Epithelial cell of proximal tubule (primary cell): ENCODE measurements around the gene SYMPK. TPM values are rescaled to one million over a fixed set of nuclear protein-coding genes. Genes with fewer than 3 reads are reported as not detected.
"Not testable (repeated sequence)": the region's sequence is repeated elsewhere in the genome, so short reads cannot be mapped to it uniquely, and the experiment has no call there.

ENCODE experiments used
- DNase-seq: peaks from one replicate; pipeline ENCODE4 v3.0.0-alpha.2; 2011; ENCODE audit warnings: low read depth
- H3K4me3 ChIP-seq: 2 replicates; pipeline ENCODE4 v1.5.1; 2011; ENCODE audit warnings: low read depth, mild to moderate bottlenecking, low read length
- total RNA-seq: library from RNA; depleted of rRNA; stranded (reverse); fragments of >200 nt; gene quantifications from 2 replicates; pipeline ENCODE4 v1.2.3, GENCODE V29; 2015
- TF ChIP-seq, protein P1 (sequence below): conservative IDR thresholded peaks from 2 replicates; pipeline ENCODE4 v1.5.1; 2012; ENCODE audit warnings: low read depth, mild to moderate bottlenecking, low read length

Gene SYMPK
- total RNA-seq, 1 donor from 2014 or later: 22.9 TPM

DNA sequence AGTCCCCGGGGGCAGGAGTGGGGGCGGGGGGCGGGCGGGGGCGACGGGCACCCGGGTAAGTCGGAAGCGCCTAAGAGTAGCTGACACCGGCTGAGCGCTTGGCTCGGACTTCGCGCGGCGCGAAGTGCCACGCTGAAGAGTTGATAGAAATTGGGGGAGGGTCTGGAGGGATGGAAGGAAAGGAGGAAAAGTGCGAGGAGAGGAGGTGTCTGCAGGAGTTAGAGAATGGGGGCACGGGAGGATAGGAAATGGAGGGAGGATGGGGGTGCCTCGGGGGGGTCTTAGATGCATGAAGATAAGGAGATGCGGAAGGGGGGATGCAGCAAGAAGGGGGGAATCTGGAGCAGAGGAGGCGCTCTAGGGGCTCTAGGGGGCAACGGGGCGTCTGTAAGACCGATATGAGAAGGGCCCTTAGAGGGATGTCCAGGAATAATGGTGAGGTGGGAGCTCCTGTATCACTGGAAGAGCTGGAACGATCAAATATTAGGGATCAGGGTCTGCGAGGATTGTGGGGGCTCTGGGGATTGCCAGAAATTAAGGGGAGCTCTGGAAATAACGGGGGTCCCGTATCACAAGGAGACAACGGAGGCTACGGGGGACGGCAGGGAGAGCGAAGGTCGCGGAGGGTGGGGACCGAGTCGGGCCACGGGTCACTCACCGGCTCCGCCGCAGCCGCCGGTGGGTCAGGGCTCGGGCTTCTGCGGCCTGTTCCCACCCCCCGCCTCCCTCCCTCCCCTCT is 39.1 kb upstream of the SYMPK start, which contains the start of gene MYPOP:
TSS of gene MYPOP (minus strand) at position 702 of the 739 bp plus-strand sequence. CDS start 840 bp downstream, outside the sequence.
- no peak for DNase-seq
- TF ChIP-seq, protein P1, sequence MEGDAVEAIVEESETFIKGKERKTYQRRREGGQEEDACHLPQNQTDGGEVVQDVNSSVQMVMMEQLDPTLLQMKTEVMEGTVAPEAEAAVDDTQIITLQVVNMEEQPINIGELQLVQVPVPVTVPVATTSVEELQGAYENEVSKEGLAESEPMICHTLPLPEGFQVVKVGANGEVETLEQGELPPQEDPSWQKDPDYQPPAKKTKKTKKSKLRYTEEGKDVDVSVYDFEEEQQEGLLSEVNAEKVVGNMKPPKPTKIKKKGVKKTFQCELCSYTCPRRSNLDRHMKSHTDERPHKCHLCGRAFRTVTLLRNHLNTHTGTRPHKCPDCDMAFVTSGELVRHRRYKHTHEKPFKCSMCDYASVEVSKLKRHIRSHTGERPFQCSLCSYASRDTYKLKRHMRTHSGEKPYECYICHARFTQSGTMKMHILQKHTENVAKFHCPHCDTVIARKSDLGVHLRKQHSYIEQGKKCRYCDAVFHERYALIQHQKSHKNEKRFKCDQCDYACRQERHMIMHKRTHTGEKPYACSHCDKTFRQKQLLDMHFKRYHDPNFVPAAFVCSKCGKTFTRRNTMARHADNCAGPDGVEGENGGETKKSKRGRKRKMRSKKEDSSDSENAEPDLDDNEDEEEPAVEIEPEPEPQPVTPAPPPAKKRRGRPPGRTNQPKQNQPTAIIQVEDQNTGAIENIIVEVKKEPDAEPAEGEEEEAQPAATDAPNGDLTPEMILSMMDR: no peak
- peak within 1 kb of the TSS; percentile 91 for H3K4me3 ChIP-seq

GRCh38 chr19:45901432-45901911 is 38.5 kb upstream of the SYMPK start:
- DNase-seq: no peak
- TF ChIP-seq, protein P1: no peak
- peak overlapping the region; percentile 91 for H3K4me3 ChIP-seq

DNA sequence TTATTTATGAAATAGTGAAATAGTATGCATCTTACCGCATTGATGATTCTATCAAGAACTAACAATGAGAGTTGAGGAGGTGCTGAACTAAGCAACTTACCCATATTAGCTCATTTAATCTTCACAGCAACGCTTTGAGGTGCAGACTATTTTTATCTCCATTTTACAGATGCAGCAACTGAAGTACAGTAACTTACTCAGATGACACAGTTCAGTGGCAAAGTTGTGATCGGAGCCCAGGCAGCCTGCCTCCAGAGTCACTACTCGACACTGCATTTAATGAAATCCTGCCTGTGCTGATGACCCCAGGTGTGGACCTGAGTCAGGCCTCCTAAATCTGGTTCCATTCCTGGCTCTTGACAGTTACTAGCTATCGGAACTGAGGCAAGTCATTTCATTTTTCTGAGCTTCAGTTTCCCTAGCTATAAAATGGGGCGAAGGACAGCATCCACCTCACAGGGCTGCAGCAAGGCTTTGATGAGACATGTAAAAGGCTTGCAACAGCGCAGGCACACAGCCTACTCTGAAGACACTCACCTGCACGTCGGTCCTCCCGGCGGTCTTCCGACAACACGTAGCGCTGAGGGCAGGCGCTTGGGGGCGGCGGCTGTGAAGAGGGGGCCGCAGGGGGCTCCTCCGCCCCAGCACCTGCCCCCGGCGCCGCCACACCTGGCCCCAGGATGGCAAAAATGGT is 37.9 kb upstream of the SYMPK start:
- DNase-seq: no peak
- TF ChIP-seq, protein P1: no peak
- H3K4me3 ChIP-seq: peak overlapping the region; percentile 91

- no peak for DNase-seq
- TF ChIP-seq, protein P1: no peak
- no peak overlapping the region for H3K4me3 ChIP-seq
Measured at GRCh38 chr19:45899919-45900589, 37.1 kb upstream of the SYMPK start.

DNA sequence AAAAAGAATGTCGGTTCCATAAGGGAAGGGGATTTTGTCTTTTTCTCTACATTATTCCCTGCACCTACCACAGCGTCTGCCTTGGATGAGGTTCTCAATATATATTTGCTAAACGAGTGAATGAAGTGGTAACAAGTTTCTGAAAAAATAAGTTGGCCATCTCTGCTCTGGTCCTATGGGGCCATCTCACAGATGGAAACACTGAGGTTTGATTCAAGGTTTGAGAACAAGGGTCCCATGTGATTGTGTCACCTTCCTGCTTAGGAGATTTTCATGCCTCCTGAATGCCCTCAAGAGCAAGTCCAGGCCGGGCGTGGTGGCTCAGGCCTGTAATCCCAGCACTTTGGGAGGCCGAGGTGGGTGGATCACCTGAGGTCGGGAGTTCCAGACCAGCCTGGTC is 36.3 kb upstream of the SYMPK start:
- DNase-seq: no peak
- TF ChIP-seq, protein P1: no peak

DNA sequence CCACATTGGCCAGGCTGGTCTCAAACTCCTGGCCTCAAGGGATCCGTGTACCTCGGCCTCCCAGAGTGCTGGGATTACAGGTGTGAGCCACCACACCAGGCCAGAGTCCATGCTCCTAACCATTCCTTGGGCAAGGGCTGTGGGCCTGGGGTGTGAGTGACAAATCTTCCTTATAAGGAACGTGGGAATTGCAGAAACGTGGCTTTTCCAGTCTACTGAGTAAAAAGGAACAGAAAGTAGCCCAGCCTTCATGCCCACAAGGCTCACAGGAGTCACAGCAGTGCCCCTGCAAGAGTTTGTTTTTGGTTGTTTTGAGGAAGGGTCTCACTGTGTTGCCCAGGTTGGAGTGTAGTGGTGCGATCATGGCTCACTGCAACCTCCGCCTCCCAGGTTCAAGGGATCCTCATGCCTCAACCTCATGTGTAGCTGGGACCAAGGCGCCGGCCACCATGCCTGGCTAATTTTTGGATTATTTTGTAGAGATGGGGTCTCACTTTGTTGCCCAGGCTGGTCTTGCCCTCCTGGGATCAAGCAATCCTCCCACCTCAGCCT is 34.4 kb upstream of the SYMPK start:
- TF ChIP-seq, protein P1: no peak
- no peak for DNase-seq
- H3K4me3 ChIP-seq: no peak overlapping the region

More for the DNA sequence above, 36.3 kb upstream of the SYMPK start:
- no peak overlapping the region for H3K4me3 ChIP-seq

DNA sequence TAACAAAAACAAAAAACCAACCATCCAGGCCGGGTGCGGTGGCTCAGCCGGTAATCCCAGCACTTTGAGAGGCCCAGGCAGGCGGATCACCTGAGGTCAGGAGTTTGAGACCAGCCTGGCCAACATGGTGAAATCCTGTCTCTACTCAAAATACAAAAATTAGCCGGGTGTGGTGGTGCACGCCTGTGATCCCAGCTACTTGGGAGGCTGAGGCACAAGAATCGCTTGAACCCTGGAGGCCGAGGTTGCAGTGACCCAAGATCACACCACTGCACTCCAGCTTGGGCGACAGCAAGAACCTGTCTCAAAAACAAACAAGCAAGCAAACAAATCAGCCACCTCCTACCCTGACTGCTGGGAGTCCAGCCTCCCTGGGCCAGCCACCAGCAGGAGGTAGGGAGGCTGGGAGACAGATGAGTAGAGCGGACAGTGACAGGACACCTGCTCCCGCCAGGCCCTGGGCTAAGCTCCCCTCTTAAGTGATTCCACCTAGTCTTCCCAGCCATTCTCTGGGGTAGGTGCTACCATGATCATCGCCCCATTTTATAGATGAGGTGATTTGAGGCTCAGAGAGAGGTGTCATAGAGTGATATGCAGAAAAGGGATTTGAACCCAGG is 33.1 kb upstream of the SYMPK start:
- not testable (repeated sequence) for H3K4me3 ChIP-seq, DNase-seq
